Panc1 (cell line): ENCODE measurements around the gene LYZL2.

Source experiments
- POLR2AphosphoS5 ChIP-seq: IDR thresholded peaks from 2 replicates; pipeline ENCODE4 v1.6.1; 2012; ENCODE audit warnings: mild to moderate bottlenecking, low read depth, low read length, moderate library complexity
- TCF7L2 ChIP-seq: IDR thresholded peaks from 2 replicates; pipeline ENCODE4 v1.6.1; 2011; ENCODE audit warnings: mild to moderate bottlenecking, low read depth, low read length, inconsistent platforms
- TF ChIP-seq, protein P1 (sequence below), 2 experiments: IDR thresholded peaks; 2 replicates each; pipeline ENCODE4 v1.6.1; 2011 to 2012; ENCODE audit warnings: low read depth in 2 of 2, control low read depth in 1 of 2, low read length in 1 of 2, mild to moderate bottlenecking in 1 of 2, moderate library complexity in 1 of 2; ENCODE audit not compliant: insufficient read depth in 1 of 2
- TF ChIP-seq, protein P2 (sequence below): fragments of 450-650 bp; IDR thresholded peaks from 2 replicates; pipeline ENCODE4 v1.5.1; 2017; ENCODE audit warnings: mild to moderate bottlenecking

DNA sequence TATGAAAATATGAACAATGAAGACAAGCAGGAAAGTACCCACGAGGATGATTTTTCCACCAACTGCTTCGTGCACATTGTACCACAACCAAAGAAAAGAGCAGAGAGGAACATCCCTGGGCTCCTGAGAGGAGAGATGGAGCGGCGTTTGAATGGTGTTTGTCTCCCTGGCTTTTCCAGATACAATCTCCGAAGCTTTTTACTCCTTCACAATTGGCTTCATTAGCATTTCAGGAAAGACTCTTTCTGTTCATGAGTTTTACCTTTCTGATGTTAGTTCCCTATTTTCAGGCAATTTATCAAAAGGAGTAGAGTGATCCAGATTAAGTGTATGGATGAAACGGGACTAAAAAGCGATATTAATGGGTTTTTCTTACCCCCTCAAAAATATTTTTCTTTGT, 49.3 kb downstream of the LYZL2 start:
- TF ChIP-seq POLR2AphosphoS5 (no peak), TCF7L2 (no peak)
- TF ChIP-seq, protein P1, sequence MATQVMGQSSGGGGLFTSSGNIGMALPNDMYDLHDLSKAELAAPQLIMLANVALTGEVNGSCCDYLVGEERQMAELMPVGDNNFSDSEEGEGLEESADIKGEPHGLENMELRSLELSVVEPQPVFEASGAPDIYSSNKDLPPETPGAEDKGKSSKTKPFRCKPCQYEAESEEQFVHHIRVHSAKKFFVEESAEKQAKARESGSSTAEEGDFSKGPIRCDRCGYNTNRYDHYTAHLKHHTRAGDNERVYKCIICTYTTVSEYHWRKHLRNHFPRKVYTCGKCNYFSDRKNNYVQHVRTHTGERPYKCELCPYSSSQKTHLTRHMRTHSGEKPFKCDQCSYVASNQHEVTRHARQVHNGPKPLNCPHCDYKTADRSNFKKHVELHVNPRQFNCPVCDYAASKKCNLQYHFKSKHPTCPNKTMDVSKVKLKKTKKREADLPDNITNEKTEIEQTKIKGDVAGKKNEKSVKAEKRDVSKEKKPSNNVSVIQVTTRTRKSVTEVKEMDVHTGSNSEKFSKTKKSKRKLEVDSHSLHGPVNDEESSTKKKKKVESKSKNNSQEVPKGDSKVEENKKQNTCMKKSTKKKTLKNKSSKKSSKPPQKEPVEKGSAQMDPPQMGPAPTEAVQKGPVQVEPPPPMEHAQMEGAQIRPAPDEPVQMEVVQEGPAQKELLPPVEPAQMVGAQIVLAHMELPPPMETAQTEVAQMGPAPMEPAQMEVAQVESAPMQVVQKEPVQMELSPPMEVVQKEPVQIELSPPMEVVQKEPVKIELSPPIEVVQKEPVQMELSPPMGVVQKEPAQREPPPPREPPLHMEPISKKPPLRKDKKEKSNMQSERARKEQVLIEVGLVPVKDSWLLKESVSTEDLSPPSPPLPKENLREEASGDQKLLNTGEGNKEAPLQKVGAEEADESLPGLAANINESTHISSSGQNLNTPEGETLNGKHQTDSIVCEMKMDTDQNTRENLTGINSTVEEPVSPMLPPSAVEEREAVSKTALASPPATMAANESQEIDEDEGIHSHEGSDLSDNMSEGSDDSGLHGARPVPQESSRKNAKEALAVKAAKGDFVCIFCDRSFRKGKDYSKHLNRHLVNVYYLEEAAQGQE (IDR thresholded peaks at IDR 0.05; ENCODE audit: insufficient read depth in 1 of 2, low read depth in 2 of 2, low read length in 1 of 2), result no peak
- TF ChIP-seq, protein P2, sequence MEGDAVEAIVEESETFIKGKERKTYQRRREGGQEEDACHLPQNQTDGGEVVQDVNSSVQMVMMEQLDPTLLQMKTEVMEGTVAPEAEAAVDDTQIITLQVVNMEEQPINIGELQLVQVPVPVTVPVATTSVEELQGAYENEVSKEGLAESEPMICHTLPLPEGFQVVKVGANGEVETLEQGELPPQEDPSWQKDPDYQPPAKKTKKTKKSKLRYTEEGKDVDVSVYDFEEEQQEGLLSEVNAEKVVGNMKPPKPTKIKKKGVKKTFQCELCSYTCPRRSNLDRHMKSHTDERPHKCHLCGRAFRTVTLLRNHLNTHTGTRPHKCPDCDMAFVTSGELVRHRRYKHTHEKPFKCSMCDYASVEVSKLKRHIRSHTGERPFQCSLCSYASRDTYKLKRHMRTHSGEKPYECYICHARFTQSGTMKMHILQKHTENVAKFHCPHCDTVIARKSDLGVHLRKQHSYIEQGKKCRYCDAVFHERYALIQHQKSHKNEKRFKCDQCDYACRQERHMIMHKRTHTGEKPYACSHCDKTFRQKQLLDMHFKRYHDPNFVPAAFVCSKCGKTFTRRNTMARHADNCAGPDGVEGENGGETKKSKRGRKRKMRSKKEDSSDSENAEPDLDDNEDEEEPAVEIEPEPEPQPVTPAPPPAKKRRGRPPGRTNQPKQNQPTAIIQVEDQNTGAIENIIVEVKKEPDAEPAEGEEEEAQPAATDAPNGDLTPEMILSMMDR, result no peak
